ENCODE results near the gene INSM1.

The INSM1 gene, protein sequence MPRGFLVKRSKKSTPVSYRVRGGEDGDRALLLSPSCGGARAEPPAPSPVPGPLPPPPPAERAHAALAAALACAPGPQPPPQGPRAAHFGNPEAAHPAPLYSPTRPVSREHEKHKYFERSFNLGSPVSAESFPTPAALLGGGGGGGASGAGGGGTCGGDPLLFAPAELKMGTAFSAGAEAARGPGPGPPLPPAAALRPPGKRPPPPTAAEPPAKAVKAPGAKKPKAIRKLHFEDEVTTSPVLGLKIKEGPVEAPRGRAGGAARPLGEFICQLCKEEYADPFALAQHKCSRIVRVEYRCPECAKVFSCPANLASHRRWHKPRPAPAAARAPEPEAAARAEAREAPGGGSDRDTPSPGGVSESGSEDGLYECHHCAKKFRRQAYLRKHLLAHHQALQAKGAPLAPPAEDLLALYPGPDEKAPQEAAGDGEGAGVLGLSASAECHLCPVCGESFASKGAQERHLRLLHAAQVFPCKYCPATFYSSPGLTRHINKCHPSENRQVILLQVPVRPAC

GRCh38 chr20:20367575-20368417 is at the start of gene INSM1:
TSS of gene INSM1 (plus strand) at chr20:20368104. CDS start at chr20:20368268, 164 bp downstream.
- H3K4me3 ChIP-seq (ENCODE audit: low read depth, low read length): no peak within 1 kb of the TSS
- TF ChIP-seq CTCF (IDR thresholded peaks at IDR 0.05; ENCODE audit: low read depth, low read length): no peak

- H3K4me3 ChIP-seq (ENCODE audit: low read depth, low read length): no peak overlapping the region
- no peak for TF ChIP-seq CTCF (IDR thresholded peaks at IDR 0.05; ENCODE audit: low read depth, low read length)
Observed at GRCh38 chr20:20318365-20319161, 49.3 kb upstream of the INSM1 start.

DNA sequence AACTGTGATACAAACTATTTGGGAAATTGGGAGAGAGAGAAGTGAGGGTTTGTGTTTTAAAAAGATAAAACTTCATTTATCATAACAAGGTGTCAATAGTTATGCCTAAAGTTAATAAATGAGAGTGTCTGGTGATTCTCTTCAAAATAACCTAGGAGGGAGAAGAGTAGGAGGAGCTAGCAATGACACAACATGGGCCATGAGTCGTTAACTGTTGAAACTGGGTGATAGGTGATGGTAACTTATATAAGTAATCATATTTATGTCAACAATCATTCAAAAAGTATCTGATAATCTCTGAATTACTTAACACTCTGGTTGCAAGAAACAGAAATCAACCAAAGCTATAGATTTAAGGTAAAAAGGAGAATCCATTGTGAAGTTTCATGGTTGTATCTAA is 46.8 kb upstream of the INSM1 start:
- H3K4me3 ChIP-seq (ENCODE audit: low read depth, low read length): no peak overlapping the region
- no peak for TF ChIP-seq CTCF (IDR thresholded peaks at IDR 0.05; ENCODE audit: low read depth, low read length)

- no peak overlapping the region for H3K4me3 ChIP-seq (ENCODE audit: low read depth, low read length)
- no peak for TF ChIP-seq CTCF (IDR thresholded peaks at IDR 0.05; ENCODE audit: low read depth, low read length)
Observed at GRCh38 chr20:20321917-20322316, 46.0 kb upstream of the INSM1 start.

DNA sequence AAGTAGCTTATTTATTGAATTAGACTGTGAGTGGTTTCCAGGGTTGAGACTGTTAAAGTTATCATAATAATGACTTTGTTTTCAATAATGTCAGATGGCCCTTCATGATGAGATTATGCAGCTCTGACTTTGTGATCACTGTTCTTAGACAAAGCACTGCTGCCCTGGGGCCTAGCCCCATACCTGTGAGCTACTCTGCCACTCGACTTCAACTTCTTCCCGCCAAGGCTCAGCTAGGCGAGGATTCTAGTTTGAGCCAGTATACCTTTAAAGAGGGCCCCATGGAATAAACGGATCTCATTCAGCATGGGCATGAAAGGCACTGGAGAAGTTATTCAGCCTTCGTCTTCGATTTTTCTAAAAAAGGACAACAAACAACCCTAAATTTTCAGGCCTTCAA is 45.0 kb upstream of the INSM1 start:
- no peak for TF ChIP-seq CTCF (IDR thresholded peaks at IDR 0.05; ENCODE audit: low read depth, low read length)

GRCh38 chr20:20327746-20328145 is 40.2 kb upstream of the INSM1 start:
- TF ChIP-seq CTCF (IDR thresholded peaks at IDR 0.05; ENCODE audit: low read depth, low read length): no peak

More for the DNA sequence above, 45.0 kb upstream of the INSM1 start:
- no peak overlapping the region for H3K4me3 ChIP-seq (ENCODE audit: low read depth, low read length)

More at GRCh38 chr20:20327746-20328145, 40.2 kb upstream of the INSM1 start:
- H3K4me3 ChIP-seq (ENCODE audit: low read depth, low read length): no peak overlapping the region

Measured in WI38 (cell line).